Forelimb muscle (tissue), 1 donor: ENCODE results near the gene ACOXL. TPM values are rescaled to one million over a fixed set of nuclear protein-coding genes. Genes with fewer than 3 reads are reported as not detected.

Experiments used
- DNase-seq: peaks from one replicate; pipeline ENCODE4 v3.0.0-alpha.2; 2013; ENCODE audit warnings: low read depth
- polyA plus RNA-seq: library from polyadenylated mRNA; unstranded; fragments of 120-200 nt; gene quantifications from one replicate; pipeline ENCODE4 v1.2.1, GENCODE V29; 2013; ENCODE audit not compliant: insufficient read length

ACOXL gene
- polyA plus RNA-seq, 1 donor: 0.11 TPM

DNA sequence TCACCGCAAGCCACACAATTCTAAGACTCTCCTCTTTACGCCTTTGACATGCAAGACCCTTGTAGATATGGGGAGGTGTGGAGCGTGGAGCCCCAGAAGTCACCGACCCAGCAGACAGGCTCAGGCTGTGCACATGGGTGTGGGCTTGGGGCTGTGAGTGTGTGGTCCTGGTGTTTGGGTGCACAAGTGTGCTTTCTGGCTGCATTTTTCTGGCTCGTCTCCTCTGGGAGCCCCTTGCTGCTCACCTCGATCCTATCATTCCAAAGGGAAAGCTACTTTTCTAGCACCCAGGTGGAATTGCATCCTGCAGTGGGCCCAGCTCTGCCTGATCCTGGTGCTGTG lies 143.0 kb downstream of the ACOXL start:
- DNase-seq: no peak

DNA sequence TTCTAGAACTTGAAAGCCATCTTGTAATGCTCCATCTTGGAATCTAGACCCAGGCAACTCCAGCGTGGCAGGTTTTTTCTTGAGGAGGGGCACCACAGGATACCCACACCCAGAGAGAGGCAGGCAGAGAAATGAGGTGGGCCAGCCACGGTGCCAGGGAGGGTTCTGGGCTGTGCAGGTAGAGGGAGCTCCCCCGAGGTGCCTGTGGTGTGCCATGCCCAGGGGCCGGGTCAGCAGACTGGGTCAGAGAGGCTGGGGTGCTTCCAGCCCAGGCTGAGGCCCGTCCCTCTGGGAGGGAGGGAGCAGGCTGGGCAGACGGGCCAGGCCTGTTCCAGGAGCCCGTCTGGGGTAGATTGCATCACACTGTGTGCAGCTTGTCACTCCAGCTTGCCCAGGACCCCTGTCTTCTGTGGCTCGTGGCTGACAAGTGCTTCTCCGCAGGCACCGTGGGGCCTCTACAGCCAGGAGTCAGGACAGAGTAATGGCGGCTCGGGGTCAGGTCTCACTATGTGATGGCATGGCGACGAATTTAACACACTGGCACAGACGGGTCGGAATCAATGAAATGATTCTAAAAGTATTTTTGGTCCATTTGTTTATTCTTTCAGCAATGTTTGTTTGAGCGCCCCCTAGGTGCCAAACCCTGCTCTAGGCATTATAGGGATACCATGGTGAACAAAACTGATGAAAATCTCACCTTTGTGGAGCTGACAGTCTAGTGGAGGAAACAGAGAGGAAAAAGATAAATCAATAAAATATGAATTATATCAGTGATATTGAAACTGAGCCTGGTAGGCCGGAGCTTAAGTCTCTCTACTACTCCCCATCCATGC lies 144.0 kb downstream of the ACOXL start:
- DNase-seq: no peak

DNA sequence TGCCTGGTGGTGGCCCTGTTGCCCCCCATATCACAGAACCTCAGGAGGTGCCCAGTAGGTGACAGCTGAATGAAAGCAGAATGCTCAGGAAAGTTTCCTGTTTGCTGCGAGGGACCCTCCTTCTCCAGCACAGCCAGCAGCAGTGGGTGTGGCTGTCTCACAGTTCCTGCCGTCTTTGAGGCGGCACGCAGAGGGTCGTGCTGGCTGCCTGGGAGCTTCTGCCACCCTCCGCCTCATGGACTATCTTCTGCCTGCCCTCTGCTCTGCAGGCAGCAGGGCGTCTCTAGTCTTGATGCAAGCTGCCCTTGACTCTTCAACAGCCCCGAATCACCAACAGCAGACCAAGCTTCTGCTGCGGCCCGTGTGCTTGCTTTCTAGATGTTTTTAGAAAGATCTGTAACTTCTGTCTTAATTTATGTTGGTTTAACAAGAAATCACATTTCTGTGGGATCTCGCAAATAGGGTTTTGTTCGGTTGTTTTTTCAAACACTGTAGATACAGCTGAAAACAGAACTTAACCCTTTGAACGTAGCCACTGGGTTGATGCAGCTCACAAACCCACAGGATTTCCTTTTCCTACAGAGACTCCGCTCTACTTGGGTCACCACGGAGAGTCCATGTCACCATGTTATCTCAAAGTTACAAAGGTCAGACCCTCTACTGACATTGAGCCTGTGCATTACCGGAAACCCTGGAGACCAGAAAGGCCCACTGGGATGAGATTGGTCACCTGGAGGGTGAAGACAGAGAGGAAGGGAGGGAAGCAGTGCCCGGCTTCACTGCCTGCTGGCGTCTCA lies 144.9 kb downstream of the ACOXL start:
- DNase-seq: no peak

DNA sequence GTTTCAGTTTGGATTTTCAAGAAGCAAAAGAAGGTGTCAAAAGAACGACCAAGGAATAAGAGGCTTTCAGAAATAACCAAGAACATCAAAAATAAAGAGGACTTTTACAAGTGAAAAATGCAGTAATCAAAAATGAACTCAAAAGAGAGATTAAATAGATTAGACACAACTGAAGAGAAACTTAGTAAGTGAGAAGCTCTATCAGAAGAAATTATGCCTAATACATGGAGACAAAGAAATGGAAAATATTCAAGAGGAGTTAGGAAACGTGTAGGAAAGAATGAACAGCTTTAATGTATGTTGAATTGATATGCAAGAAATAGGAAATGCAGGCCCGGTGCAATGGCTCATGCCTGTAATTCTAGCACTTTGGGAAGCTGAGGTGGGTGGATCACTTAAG lies 145.8 kb downstream of the ACOXL start:
- no peak for DNase-seq

DNA sequence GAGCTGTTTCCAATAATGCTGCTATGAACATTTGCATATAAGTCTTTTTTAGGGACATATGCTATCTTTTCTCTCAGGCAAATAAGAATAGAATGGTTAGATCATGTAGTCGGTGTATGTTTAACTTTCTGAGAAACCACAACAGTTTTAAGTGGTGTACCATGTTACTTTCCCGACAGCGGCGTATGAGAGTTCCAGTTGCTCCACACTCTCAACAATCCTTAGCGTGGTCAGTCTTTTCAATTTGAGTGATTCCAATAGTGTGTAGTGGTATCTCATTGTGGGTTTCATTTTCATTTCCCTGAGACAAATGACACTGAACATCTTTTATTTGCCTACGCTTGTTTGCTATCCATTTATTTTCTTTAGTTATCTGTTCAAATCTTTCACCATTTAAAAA lies 149.5 kb downstream of the ACOXL start:
- no peak for DNase-seq

DNA sequence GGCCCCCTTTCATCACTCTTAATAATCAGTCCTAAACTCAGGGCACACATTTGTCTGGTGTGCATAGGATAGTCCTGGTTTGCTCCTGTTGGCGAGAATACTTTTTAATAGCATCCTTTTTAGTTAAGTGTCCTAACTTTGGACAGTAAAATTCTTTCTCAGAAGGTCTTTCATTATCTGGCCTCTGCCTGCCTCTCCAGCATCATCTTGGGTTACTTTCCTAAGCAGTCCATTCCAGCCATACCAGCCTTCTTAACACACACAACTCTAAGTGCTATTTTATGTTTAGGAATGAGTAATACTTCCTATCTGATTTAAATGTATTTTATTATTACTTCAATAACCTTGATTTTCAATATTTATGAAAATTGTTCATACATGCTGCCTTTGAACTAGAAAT lies 151.0 kb downstream of the ACOXL start:
- DNase-seq: no peak

DNA sequence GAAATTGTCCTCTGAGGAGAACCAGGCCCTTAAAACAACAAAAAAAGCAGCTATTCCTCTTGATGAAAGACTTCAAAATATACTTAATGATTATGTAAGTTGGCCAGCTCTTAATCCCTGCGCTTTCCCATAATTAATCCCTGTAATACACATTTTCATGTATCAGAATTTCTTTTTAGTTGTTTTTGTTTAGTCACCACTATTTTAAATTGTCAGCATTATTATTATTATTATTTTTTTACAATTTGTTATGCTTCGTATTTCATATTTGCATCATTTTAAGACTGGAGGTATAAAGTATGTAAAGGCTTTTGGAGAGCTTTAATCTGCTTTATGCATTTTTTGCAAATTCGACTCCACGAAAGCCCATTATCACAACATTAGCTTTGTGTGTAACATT lies 152.9 kb downstream of the ACOXL start:
- no peak for DNase-seq

DNA sequence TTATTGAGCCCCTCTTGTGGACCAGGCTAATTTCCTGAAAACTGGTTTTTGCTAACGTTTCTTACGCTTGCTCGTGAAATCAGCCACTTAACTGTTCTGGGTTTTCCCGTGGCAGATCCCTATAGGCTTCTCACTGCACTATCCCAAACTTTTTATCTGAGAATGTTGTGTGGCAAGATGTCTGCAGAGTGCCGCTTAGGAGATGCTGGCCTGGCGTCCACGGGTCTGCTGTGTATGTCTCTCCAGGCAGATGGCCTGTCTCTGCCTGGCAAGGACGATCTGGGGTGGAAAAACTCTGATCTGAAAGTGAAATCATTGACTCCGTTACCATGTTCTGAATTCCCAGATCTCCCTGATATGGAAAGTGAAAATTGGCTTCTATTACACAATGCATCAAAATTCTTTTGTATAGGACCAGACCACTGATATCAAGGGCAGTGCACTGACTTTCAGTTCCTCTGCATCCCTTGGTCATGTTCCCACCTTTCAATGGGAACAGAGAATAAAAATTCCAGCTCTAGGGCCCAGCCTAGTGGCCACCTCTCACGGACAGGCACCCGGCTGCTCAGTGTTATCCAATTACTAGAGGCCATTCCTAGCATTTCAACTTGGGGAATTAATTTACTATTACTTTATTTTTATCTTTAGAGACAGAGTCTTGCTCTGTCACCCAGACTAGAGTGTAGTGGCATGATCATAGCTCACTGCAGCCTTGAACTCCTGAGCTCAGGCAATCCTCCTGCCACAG lies 154.6 kb downstream of the ACOXL start:
- no peak for DNase-seq

DNA sequence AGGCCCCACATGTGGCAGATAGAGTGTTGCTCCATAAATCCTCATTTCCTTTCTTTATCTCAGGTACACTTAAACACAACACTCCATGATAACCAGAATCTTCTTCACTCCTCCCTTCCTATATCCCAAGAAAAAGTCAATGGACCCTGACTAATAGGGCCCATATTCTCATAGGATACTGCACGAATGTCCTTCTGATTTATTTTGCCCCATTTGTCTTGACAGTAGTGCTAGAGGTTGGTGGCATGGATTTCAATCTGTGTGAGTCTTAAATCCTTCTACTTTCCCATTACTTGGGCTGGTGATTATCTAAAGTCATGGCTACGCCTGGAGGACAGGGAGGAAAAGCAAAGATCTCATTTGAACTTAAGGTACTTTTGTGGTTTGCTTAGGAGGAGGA lies 156.0 kb downstream of the ACOXL start:
- no peak for DNase-seq

DNA sequence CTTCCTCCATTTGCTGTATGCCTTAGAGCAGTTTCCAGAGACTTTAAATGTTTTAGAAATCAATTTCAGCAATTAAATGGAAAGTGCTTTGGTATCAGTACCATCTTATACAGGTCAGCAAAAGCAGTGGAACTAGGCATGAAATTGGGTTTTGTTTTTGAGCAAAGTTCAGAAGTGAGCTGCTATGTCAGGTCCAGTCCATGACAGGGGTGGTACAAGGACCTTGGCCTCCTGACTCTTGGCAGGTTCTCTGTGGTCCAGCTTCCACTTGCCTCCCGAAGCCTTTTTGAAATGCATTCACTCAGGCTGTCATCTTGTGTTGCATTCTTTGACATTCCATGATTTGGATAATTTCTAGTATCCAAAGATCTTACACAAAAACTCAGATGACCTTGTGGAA lies 159.3 kb downstream of the ACOXL start:
- no peak for DNase-seq

DNA sequence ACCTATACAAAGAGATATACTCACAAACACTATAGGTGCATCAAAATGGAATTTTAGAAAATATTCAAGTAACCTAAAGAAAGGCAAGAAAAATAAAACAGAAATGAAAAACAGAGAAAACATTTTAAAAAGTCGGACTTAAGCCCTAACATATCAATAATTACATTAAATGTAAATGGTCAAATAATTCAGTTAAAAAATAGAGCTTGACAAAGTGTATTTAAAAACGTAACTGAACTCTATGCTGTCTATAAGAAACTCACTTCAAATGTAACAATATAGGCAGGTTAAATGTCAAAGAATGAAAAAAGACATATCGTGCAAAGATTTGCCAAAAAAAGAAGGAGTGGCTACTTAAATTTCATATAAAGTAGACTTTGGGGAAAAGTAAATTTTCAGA lies 163.9 kb downstream of the ACOXL start:
- no peak for DNase-seq

DNA sequence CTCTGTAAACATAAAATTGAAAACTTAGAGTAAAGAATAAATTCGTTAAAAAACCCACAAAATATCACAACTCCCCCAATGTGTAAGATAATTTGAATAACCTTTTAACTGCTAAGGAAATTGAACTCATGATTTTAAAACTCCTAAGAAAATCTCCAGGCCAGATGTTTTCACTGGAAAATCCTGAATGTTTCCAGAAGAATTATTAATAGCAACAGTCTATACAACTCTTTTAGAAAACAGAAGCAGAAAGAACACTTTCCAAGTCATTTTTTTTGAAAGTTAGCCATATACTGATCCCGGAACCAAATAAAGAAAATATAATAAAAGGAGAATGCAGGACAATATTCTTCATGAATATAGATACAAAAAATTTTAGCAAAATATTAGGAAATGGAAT lies 165.6 kb downstream of the ACOXL start:
- peak; percentile 56 for DNase-seq

DNA sequence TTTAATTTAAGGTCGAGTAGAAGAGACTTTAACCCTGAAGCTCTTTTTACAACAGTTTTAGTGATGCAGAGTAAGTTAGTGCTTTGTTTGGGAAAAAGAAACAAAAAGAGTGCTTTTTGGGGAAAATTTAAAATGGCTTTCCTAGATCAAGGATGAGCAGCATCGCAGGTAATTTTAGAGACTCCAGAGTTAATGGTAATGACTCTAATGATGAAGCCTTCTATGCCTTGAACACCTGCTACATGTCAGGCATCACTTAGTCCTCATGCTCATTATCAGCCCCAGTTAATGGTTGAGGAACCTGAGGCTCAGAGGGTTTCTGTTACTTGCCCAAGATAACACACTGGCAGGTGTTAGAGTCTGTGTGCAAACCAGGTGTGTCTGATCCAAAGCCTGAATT lies 167.8 kb downstream of the ACOXL start:
- DNase-seq: no peak

DNA sequence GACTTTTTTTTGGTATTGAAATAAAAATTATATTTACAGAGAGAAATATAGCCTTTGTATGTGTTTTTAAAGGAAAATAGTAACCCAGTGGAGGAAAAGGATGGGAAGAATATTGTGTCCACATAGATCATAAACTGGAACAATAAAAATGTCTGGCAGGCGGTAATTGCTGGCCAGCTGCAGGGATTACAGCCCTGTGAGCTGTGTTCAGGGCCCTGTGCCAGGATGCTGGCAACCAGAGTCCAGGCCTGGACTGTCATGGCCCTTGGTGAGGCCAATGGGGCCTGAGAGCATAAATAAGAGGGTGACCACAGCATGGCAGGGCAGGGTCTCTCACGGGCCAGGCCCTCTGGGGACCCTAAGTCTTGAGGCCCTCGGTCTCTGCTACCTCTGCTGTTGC lies 171.2 kb downstream of the ACOXL start:
- DNase-seq: no peak

DNA sequence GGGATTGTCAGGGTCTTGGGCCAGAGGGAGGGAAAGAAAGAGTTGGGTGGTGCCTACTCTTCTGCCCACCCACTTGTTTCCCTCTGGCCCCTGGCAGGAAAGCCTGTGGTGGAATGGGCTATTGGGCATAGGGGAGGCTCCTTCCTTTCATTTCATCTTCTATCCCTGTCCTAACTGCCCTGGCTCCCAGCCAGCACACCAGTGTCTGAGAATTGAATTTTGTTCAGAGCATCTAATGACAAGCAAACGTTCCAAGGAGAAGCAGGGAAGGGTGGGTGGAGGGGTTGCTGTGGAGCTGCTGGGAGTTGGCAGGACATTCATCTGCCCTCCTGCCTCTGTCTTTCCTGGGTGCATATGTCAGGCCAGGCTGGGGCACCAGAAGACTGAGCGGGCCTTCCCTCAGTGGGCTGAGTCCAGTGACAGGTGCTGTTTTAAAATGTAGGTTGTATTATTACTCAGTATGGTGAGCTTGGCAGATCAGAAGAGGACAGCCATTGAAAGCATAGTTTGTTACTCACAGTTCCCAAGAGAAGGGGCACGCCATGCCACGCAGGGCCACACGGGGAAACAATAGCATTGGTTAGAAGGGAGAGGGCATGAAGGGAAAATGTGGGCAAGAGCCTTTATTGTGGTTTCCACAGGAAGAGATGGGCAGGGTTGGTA lies 171.9 kb downstream of the ACOXL start:
- no peak for DNase-seq

DNA sequence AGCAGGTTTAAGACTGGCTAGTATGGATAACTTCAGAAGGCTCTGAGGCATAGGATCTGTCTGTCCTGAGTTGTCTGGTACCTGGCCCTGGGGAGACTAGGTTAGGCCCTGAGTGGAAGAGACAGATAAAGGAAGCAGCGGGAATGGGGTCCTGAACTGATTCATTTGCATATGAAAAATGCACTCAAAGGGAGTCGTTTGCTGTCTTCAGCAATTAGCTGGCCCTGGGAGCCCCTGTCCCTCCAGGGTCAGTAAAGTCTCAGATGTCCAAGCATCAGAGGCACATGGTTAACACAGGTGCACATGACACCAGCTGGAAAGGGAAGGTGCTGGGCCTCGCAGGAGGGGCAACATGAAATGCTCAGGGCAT lies 172.4 kb downstream of the ACOXL start:
- no peak for DNase-seq

DNA sequence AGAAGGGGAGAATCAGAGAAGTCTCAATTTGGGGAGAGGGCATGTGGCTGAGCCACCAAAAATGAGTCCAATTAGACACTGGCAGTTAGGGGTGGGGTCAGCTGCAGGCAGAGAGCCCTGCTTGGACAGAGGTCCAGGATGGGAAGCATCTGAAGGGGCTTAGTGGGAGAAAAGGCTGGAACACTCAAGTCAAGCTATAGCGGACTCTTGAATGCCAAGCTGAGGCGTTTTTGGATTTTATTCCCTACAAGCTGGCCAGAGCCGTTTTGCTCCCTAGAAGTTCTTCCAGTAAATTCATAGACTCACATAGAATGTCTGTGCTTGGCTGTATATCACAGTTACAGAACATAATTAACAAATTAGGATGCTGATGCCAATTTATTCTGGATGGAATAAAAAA lies 172.8 kb downstream of the ACOXL start:
- DNase-seq: no peak

DNA sequence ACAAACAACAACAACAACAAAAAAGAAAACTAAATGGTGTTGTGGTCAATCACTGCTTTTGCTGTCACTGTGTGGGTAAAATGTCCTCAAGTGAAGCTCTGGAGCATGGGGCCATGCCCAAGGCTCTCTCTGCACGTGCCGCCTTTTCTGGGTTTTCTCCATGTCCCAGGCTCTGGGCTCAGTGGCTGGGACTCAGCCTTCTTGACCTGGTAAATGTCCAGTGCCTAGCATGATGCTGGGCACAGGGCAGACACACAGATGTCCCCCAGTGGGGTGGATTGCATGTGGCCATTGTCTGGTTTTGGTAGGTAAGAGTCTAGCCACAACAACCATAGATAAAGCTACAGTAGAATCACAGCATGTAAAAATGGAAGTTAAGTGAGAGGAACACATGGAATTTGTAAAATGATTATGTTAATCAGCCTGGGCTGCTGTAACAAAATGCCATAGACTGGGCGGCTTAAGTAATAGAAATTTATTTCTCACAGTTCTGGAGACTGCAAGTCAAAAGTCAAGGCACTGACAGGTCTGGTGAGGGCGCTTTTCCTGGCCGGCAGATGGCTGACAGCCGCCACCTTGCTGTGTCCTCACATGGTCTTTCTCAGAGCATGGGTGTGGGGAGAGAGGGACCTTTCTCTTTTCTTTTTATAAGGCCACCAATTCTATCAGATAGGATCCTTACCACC lies 174.4 kb downstream of the ACOXL start:
- DNase-seq: no peak

DNA sequence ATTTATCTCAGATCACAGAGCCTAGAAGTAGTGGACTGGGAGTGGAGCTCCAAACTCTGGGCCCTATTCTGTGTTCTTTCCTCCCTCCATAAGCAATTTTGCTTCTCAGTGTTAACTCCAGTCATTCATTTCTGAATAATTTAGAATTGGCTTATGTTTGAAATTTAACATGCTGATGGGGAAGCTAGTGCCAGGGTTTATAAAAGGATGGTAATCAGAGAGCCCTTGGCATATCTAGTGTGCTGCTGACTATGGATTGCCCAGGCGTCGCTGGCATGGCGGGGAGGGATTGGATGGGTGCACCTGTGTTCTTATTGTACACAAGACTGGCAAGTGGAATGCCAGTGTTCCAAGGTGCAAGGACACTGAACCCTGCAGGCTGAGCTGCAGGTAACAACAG lies 177.1 kb downstream of the ACOXL start:
- DNase-seq: no peak

DNA sequence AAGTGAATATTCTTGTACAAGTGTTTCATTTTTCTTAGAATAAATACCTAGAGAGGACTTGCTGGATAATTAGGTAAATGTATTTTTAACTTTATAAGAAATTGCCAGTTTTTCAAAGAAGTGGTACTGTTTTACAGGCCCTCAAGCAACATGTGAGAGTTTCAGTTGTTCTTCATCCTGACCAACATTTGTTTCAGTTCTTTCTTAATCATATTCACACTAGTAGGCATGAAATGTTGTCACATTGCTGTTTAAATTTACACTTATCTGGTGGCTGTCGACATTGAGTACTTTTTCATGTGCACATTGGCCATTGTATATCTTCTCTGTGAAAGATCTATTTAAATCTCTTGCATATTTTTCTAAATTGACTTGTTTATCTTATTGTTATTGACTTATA lies 178.1 kb downstream of the ACOXL start:
- no peak for DNase-seq

DNA sequence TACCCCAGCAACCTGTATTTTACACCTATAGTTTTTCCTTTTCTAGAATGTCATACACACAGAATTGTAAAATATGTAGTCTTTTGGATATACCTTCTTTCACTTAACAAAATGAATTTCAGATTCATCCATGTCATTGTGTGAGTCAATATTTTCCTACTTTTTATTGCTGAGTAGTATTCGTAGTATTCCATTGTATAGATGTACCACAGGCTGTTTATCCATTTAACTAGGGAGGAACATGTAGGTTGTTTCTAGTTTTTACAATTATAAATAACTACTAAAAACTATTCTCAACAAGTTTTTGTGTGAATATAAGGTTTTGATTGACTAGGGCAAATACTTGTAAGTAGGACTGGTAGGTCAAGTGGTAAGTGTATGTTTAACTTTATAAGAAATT lies 187.4 kb downstream of the ACOXL start:
- DNase-seq: no peak

DNA sequence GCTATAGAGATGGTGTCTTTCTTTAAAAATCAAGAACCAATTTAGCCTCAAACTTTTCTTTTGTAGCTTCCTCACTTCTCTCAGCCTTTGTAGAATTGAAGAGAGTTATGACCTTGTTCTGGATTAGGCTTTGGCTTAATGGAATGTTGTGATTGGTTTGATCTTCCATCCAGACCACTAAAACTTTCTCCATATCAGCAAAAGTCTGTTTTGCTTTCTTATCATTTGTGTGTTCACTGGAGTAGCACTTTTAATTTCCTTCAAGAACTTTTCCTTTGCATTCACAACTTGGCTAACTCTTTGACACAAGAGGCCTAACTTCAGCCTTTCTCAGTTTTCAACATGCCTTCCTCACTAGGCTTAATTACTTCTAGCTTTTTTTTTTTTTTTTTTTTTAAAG lies 193.1 kb downstream of the ACOXL start:
- DNase-seq: no peak
